Measurements from ENCODE around the gene IGF1.

Gene IGF1

DNA sequence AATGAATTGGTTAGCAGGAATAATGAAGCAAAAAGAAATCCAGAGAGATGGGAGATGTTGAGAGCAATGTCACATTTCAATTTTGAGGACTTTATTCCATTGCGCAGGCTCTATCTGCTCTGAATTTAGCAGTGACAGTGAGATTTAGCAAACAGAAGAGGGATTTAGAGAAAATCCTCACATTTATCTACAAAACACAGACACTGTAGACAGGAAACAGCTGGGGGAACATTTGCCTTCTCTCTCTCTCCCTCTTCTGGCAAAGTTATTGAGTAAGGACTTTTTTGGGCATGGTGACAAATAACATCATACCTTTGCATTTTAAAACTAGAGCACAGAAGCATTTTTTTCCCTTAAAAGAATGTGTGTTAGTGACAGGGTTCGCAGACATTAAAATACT, at the start of gene IGF1:
Gene IGF1 (minus strand): TSS at position 158 of the 400 bp plus-strand sequence. CDS start 182 bp downstream, outside the sequence.
- no peak for DNase-seq

DNA sequence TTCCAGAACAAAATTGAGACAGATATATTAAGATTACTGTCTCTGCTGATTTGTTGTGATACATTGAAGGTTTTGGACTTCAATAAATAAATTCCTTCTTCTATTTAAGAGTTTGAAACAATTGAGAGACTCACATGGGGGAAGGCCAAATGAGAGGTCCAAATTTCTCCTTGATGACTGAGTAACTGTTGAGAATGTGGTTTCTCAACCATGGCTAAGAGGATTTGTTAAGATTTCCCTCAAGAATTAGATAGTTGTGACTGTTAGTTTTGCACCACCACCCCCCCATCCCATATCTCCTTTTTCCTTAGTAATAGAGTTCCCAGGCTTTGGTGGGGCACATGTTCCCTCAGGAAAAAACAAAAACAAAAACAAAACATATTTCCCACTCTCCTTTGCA, 47.7 kb upstream of the IGF1 start:
- no peak for DNase-seq

DNA sequence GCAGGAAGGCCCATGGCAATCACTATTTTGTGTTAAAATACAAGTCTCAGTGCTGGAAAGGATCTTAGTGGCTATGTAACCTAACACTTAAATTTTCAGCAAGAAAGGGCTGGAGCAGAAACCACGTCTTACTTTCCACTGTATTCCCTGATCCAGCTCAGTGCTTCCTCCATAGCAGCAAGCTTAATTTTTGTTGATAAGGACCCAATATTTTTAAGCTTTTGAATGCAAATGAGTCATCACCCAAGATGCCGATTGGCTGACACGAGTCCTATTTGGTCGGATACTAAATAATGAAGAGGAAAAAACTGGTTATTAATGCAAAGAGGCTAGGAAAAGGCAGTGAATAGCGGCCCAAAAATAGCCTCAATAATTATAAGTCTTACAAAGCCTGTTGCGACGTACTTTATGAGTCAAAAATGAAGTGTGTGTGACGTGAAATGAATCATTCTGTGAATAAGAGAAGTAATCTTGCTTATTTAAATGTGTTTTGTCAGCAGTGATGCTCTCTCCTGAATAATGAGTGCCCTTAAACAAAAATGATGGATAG, 46.9 kb upstream of the IGF1 start:
- no peak for DNase-seq

DNA sequence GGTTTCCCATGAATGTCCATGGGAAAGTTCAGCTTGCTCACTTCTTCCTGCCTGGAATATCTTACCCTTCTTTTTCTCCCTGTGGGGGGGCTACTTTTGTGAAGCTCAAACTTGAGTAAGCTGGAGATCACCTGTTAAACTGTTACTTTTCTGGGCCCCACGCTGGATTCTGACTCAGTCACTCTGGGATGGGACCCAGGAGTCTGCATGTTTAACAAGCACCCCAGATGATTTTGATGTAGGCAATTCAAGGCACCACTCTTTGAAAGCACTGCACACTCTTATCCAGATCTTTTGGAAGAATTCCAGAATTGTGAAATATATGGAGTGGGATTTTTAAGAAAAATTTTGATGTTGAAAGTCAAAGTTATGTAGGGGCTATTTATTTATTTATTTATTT, 46.3 kb upstream of the IGF1 start:
- no peak for DNase-seq

DNA sequence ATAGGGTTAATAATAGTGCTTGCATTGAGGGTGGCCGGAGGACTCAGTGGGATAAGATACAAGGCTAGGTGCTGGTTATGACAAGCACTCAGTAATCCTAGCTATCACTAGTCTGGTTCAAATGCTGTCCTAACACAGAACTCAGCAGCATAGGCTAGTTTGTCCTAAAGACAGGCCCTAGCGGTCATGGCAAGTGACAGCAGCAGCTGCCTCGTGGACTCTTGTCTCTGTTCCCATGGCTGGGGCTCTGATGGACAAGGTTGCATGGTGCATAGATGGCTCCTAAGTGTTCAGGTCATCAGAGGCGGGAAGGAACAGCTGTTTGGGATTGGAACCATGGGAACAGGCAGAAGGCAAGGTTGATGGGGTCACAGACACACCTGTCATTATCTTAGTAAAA, 42.4 kb upstream of the IGF1 start:
- DNase-seq, result no peak

DNA sequence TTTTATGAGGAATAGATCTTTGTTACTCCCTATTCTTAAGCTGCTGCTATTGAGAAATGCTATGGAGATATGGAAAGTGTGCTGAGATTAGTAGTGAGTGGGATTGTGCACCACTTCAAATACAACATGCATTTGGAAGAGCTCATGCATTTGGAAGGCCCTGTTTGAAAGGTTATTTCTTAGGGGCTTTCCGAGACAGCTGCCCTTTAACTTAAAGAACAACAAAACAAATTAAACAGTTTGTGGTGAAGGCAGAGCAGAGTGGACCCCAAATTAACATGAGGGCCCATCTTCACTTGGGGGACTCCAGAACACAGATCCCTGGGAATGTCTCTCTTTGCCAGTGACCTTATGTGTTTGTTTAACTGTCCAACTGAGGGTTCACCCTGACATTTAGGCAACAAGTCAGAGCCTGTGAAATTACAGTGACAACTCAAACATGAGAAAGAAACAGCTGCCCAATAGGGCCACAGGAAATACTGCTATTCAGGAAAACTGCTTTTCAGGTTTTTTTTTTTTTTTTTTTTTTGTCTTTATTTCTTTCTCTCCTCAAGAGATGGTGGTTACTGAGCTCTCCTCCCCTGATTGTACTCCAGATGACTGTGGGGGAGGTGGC, 41.4 kb upstream of the IGF1 start:
- DNase-seq, result no peak

DNA sequence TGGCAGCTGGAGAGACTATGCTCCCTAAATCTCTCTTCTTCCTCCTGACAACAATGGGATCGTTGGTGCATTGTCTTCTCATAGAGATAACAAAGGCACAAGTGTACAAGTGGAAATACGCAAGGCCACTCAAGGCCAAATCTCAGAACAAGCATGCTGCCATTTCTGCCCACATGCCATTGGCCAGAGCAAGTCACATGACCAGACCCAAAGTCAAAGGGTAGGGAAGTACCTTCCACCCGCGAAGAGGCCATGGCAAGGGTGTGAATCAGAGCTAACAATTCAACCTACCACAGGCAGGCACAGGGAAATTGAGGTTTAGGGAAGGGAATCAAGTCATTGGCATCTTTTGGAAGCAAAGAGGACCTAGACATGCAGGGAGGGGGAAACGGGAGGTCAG, 38.5 kb upstream of the IGF1 start:
- no peak for DNase-seq

DNA sequence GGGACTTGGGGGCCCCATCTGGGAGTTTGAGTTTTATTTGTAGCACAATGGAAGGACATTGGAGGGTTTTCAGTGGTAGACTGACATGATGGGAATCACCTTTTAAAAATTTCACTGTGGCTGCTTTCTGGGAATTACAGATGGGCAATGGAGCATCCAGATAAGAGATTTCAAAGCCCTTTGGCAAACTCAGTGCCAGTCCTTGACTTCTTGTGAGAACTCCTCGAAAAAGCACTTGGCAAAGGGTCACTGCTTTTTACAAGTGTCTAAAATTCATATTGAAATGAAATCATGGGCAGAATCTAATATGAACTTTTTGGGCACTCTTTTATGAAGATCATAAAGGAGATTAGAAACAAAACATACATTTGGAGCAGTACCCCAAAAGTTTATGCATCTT, 34.3 kb upstream of the IGF1 start:
- no peak for DNase-seq

DNA sequence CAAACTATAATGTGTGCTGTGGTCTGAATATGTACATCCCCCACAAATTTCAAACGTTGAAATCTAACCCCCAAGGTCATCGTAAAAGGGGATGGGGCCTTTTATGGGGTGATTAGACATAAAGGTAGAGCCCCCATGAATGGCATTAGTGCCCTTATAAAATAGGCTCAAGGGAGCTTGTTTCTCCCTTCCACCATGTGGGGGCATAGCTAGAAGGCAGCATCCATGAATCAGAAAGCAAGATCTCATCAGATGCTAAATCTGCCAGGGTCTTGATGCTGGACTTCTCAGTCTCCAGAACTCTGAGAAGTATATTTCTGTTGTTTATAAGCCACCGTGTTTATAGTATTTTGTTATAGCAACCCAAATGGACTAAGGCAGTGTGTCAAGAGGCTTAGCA, 33.4 kb upstream of the IGF1 start:
- no peak for DNase-seq

DNA sequence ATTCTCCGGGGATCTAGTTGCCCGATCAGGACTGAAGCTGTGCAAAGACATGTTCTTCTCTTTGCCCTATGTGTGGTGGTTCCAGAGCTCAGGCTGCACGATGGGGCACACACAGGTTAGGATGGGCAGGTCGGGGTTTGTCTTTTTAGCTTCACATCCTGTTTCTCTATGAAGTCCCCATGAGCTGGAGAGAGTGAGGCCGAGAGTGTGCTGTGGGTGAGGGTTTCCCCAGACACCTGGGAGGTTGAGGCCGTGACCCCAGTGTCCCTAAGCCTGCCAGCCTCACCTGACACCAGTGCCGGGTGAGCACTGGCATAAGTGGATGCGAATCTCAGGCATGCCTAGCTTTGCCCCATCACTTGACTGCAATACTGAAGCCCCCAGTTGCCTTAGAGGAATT, 32.9 kb upstream of the IGF1 start:
- no peak for DNase-seq

DNA sequence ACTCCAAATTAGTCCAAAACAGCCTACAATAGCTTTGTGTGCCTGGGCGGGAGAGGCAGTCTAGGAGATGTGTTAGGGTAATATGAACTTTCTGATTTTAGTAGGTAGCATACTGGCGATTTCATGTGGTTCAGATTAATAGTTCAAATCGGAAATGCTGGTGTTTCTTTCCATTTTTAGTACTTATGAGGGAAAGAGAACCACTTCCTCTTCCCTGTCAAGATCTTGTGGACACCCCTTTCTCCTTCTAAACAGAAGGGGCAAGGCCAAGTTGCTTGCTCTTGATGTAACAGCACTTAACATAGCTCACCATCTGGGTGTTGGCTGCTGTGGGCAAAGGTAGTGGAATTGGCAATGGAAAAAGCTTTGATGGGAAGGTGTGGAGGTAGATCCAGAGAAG, 32.2 kb upstream of the IGF1 start:
- no peak for DNase-seq

DNA sequence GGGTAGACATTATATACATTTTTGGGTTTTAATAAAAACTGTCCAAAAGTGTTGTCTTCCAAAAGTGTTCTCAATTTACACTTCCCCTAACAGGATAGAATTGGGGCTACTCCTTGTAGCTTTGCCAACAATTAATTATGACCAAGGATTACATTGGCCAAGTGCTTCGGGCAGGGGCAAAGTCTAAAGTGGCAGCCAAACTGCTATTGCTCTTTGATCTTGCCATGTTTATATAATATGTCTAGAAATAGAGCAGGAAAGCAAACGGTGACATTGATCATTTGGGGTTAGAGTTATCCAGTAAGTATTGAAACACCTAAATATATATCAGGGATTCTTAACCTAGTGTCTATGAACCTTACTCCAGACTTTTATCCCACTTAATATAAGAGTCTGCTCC, 31.2 kb upstream of the IGF1 start:
- no peak for DNase-seq

DNA sequence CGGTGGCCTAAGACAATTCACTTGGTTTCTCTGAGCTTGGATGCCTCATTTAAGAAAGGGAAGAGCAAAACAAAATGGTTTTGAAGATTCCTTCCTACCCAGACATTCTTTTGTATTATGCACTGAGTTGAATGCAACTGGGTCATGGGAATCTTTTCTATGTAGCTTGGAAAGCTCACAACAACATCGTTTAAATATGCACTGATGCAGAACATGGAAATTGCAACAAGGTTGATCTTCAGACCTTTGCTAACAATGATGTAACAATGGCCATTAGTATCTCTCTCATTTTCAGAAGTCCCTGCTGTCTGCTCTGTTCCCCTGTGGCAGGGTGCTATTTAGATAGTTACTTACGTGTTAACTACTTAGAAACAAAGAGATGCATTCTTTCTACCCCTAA, 30.1 kb upstream of the IGF1 start:
- no peak for DNase-seq

DNA sequence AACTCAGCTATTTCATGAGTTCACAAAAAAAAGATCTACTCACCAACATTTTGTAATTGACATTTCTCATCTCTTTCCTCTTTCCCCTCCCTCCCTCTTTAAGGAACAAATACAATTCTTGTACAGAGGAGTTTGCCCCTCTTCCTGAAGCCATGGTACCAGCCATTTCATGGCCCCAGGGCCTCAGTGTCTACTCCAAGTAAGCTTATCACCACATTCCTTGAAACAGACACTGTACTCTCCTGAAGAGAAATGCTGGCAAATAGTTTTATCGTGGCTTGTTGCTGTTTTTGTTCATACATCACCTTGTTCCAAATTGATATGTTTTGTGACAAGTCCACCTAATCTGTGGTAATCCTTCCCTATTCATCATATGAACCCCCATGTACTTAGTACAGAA, 29.7 kb upstream of the IGF1 start:
- DNase-seq, result no peak

DNA sequence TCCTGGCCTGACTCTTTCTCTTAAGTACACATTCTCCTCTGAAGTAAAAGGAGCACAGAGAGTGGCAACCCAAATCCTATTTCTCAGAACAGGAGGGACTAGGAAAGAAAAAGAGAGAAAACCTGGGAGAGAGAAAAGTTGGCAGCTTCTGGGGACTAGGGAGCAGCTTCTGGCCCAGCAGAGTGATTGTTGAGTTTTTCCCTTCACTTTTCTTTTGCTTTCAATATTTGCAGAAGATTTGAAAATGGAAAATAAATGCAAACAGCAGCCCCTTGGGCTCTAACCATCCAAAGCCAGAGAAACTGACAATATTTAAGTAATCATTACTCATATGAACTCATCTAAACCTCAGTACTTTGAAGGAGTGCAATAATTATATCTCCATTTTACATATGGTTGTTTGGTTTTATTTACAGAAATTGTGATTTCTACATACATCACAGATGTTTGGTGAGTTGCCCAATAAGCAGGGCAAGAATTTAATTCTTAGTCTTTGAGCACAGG, 28.8 kb upstream of the IGF1 start:
- DNase-seq, result no peak

DNA sequence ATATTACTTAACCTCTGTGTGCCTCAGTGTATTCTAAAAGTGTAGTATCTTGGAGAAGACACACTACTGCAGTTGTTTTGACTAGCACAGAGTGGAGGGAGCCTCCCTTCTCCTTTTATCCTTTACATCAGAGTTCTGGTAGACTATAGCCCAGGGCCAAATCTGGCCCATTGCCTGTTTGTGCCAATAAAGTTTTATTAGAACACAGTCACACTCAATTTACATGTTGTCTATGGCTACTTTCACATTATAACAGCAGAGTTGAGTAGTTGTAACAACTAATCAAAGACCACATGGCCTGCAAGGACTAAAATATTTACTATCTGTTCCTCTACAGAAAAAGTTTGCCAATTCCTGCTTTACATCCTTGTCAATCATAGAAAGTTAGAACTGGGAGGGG, 27.7 kb upstream of the IGF1 start:
- DNase-seq, result no peak

DNA sequence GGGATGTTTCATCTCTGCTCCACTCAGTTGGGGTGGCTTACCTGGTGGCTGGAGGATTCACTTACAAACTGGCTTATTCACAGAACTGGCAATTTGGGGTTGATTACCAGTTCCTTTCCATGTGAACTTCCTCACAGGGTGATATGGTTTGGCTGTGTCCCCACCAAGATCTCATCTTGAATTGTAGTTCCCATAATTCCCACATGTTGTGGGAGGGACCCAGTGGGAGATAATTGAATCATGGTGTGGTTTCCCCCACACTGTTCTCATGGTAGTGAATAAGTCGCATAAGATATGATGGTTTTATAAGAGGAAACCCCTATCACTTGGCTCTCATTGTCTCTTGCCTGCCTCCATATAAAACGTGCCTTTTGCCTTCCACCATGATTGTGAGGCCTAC, 26.9 kb upstream of the IGF1 start:
- DNase-seq, result no peak

DNA sequence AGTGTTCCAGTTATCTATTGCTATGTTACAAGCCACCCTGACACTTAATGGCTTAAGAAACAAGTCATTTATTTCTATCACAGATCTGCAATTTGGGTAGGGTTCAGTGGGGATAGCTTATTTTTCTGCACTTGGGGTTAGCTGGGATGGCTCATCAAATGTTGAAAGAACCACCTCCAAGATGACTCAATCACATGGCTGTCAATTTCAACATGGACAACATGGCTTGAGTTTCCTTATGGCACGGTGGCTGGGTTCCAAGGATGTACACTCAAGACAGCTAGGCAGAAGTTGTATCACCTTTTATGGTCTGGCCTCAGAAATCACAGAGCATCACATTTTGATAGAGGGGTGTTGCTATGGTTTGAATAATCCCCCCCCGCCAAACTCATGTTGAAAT, 24.5 kb upstream of the IGF1 start:
- DNase-seq, result no peak

DNA sequence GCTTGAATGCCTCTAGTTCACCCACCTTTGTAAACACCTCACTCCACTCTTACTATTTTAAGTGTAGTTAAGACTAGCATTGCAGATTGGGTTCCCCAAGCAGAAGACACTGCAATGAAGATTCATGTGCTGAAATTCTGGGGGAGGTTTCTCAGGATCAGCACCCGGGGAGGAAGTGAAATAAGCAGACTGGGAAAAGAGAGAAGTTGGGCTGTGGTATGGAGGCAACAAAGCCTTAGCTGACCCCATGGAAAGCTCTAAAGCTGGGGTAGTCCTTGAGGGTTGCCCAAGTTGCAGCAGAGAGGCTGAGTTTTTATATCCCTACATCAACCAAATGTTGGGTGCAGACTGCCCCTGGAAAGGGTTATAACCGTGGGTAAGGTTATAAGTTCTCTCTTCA, 23.9 kb upstream of the IGF1 start:
- DNase-seq, result no peak

DNA sequence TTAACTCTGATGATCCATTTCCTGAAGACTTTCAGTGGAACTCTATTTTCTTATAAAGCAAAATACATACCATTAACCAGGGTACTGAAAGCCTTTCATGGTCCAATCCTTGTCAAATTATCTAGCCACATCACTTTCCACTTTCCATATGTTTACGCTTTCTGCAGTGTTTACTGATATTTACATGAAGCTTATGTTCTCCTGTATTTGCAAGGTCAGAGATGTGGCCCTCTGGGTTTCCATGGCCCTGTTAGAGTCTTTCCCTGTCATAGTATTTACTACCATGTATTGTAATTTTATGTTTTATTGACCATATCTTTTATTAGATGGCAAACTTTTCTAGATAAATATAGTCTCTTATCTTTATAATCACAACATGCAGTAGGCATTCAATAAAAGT, 23.5 kb upstream of the IGF1 start:
- DNase-seq, result no peak

DNA sequence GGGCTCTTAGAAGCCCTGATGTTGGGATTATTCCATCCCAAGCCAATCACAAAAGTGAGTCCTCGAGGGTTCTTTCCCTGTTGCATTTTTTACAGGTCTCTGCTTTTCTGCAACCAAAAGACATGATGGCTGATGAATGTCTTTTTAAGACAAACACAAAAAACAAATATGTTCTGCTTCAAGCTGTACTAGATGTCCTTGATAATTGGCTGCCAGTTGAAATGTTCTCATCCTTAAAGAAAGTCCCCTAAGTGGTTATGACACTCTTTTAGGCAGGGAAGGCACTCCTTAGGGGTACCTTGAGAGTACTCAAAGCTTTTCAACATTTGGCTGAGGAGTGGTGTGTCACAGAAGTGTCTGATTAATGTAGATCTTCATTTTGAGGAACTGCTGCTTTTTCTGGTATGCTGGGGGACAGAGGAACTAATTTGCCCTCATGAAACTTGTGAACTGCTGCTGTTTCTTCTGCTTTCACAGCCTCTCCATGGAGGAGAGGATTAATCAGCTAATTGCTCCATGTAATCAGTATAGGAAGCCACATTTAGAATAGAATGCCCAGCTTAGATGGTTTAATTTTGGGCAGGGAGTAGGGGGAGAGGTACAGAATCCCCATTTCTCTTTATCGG, 22.8 kb upstream of the IGF1 start:
- no peak for DNase-seq

DNA sequence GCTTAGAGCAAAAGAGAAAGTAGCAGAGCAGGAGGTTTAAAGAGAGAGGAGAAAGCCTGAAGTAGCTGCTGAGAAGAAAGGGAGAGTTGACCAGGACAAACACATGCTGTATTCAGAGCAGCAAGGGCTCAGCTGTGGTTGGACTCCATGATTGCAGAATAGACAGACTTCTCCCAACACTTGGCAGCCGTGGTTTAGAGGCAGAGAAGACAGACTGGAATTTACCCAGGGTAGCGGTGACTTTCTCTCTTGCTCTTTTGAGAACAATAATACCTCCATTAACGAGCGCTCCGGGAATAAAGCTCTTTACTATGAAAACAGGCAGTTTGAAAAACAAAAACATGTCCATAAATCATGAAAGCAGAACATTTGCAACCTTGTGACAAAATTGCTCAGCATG, 21.4 kb upstream of the IGF1 start:
- no peak for DNase-seq

DNA sequence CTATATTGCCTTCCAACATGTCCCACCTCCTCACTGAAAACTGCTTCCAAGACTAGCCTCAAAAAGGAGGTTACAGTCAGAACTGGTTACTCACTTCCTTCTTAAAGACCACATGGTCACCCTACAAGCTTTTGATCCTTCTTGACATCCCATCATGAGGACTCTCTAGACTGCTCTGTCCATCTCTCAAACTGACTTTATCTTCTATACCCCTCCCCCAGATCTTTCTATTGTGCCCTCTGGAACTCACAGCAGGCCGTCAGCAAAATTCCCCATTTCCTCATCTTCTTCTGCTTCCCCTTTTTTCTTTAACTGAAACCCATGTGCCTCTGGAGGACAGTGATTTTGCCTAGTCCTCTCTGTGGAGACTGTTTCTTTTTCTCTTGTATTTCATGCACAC, 18.1 kb upstream of the IGF1 start:
- no peak for DNase-seq

DNA sequence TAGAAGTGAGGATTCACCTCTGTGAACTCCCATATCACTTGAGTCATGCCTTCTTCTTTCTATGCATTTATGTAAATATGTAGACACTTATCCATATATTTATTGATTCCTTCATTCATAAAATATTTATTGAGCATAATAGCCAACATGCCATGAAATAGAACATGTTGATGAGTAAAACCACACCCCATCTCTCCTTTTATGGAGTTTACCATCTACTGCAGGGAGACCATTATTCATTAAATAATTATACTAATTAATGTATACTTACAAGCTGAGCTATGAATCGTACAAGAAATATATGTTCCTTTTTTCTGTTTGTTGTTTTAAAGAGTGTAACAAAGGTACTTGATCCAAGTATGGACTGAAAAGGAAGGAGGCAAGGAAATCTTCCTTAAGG, 17.4 kb upstream of the IGF1 start:
- no peak for DNase-seq

DNA sequence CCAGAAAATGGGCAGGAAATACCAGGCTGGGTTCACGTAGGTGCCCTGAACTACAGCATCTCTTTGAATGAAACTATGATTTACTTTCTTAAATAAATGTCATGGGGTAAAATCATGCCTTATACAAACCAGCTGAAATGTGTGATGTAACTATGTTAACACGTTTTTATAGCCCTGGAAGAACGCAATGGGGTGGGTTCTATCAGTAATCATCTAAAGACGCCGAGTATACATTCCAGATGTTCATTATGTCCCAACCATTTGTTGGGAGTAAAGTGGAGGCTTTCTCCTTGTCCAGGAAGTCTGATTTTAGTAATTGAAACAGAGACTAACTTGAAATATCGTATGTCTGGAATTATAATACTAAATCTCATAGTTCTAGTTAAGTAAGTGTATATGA, 16.2 kb upstream of the IGF1 start:
- DNase-seq, result no peak

All from HCEC 1CT (cell line).